Transverse colon (tissue), 4 donors: ENCODE measurements around the gene ABTB2. TPM values are rescaled to one million over a fixed set of nuclear protein-coding genes. Genes with fewer than 3 reads are reported as not detected.

Experiments used
- DNase-seq: peaks from one replicate; pipeline ENCODE4 v3.0.0-alpha.2; 2019
- H3K27ac ChIP-seq, 4 donors: fragments of 200-600 bp; sonication (generic); 2 replicates each; pipeline ENCODE4 v1.5.1; 2016 to 2018; ENCODE audit warnings: inconsistent platforms in 4 of 4
- H3K27me3 ChIP-seq: fragments of 200-600 bp; sonication (generic); 2 replicates; pipeline ENCODE4 v1.5.1; 2017; ENCODE audit warnings: inconsistent platforms
- H3K36me3 ChIP-seq, 4 donors: fragments of 200-600 bp; sonication (generic); 2 replicates each; pipeline ENCODE4 v1.5.1; 2017 to 2019; ENCODE audit warnings: inconsistent platforms in 4 of 4
- H3K4me1 ChIP-seq, 4 donors: fragments of 200-600 bp; sonication (generic); 2 replicates each; pipeline ENCODE4 v1.5.1; 2017 to 2020; ENCODE audit warnings: inconsistent platforms in 4 of 4
- H3K4me3 ChIP-seq, 4 donors: fragments of 200-600 bp; sonication (generic); 1 replicate in 1 of 4; 2 replicates in 3 of 4; pipeline versions ENCODE4 v1.5.1 to v1.6.1; 2017 to 2019; ENCODE audit warnings: inconsistent platforms in 4 of 4
- H3K9me3 ChIP-seq, 2 donors: fragments of 200-600 bp; sonication (generic); 2 replicates each; pipeline ENCODE4 v1.5.1; 2017 to 2019; ENCODE audit warnings: inconsistent platforms in 2 of 2
- CTCF ChIP-seq, 5 experiments: fragments of 200-600 bp in 3 of 5; fragments of 450-650 bp in 2 of 5; sonication (generic) in 3 of 5; IDR thresholded peaks; 1 replicate in 2 of 5; 2 replicates in 3 of 5; pipeline ENCODE4 v1.5.1; 2016 to 2017; ENCODE audit warnings: antibody characterized with exemption in 5 of 5, inconsistent platforms in 3 of 5, mild to moderate bottlenecking in 2 of 5, moderate library complexity in 1 of 5
- EP300 ChIP-seq: sonication (generic); formaldehyde crosslinking; IDR thresholded peaks from one replicate; pipeline ENCODE4 v1.6.1; 2017; ENCODE audit warnings: antibody characterized with exemption, low read depth
- POLR2A ChIP-seq: fragments of 450-650 bp; IDR thresholded peaks from one replicate; pipeline ENCODE4 v1.6.1; 2016; ENCODE audit warnings: antibody characterized with exemption, mild to moderate bottlenecking, moderate library complexity
- POLR2AphosphoS5 ChIP-seq, 3 donors: sonication (generic); formaldehyde crosslinking; IDR thresholded peaks; one replicate each; pipeline ENCODE4 v1.6.1; 2016; ENCODE audit warnings: antibody characterized with exemption in 3 of 3
- WGBS, 2 donors: methylation state at CpG; one replicate each; pipeline ENCODE4 v1.1.5; 2018; ENCODE audit warnings: low coverage in 1 of 2; 5-methylcytosine and 5-hydroxymethylcytosine counted together
- in situ Hi-C, 4 donors: fragments of 200-750 bp; cut with MboI; loops; one replicate each; pipeline versions ENCODE4 v1.15.0 to v1.15.1; 2017; ENCODE audit warnings: low sequenced_read_pairs in 3 of 4, low pct_ligation_motif_present in 1 of 4, low pct_unique_long_range_greater_than_20kb in 1 of 4
- intact Hi-C: fragments of 100-400 bp; cut with DNase I; formaldehyde crosslinking; loops from one replicate; pipeline ENCODE4 v1.15.1; 2023; ENCODE audit warnings: low total_unique reads
- total RNA-seq, 4 donors: library from RNA; depleted of rRNA; stranded (reverse); fragments of >200 nt; gene quantifications; one replicate each; pipeline ENCODE4 v1.1.0, GENCODE V29; 2016

Gene ABTB2
- total RNA-seq, 4 donors from 2014 or later = 0.60 to 41.9 (median 20.7) TPM

- intact Hi-C loops = no loop called here
- H3K36me3 ChIP-seq = no peaks in the 10 kb centered on the region
- no peak for DNase-seq
- whole genome bisulfite sequencing, 2 donors = 54 to 81% methylated on average over 3 of the region's 3 CpGs
- H3K27ac ChIP-seq = no peak overlapping the region
- in situ Hi-C loops = no loop called here
- no peaks in the 10 kb centered on the region for H3K9me3 ChIP-seq
- H3K4me3 ChIP-seq = no peak overlapping the region
- H3K27me3 ChIP-seq = no peaks in the 10 kb centered on the region
- peaks cover 4 to 21% (median 14%) of the 10 kb centered on the region in 4 donors for H3K4me1 ChIP-seq
- TF ChIP-seq POLR2A = no peak
Measured at GRCh38 chr11:34333787-34334186, 24.0 kb downstream of the ABTB2 start.

- no peak overlapping the region for H3K4me3 ChIP-seq
- WGBS, 2 donors = 67 to 74% methylated on average over 1 to 3 of the region's 3 CpGs
- H3K27me3 ChIP-seq = no peaks in the 10 kb centered on the region
- H3K27ac ChIP-seq = peak overlapping the region in 1 of 4 donors; percentile 36
- DNase-seq = no peak
- TF ChIP-seq POLR2AphosphoS5 (IDR thresholded peaks at IDR 0.05) = no peak
- no peak for TF ChIP-seq CTCF (IDR thresholded peaks at IDR 0.05)
- no peak for TF ChIP-seq POLR2A
- no peak for TF ChIP-seq EP300
- no peaks in the 10 kb centered on the region for H3K9me3 ChIP-seq
- peaks cover 4 to 23% (median 16%) of the 10 kb centered on the region in 4 donors for H3K4me1 ChIP-seq
- in situ Hi-C loops (no loop called here), intact Hi-C loops (no loop called here)
- no peaks in the 10 kb centered on the region for H3K36me3 ChIP-seq
Measured at GRCh38 chr11:34332524-34332923, 25.3 kb downstream of the ABTB2 start.

GRCh38 chr11:34331736-34332135 is 26.1 kb downstream of the ABTB2 start:
- peak overlapping the region in 2 of 4 donors; percentile 36 to 39 for H3K27ac ChIP-seq
- in situ Hi-C loops = no loop called here
- 65% methylated on average over 3 of the region's 3 CpGs; no CpG with 5 or more reads in 1 of the 2 donors for WGBS, 2 donors

GRCh38 chr11:34331329-34331728 is 26.5 kb downstream of the ABTB2 start:
- H3K27ac ChIP-seq = peak overlapping the region in 2 of 4 donors; percentile 36 to 39
- H3K4me3 ChIP-seq = no peak overlapping the region
- no peak for DNase-seq
- in situ Hi-C loops (no loop called here), intact Hi-C loops (no loop called here)
- 25 to 26% methylated on average over 1 to 2 of the region's 2 CpGs for WGBS, 2 donors
- H3K9me3 ChIP-seq = no peaks in the 10 kb centered on the region
- no peaks in the 10 kb centered on the region for H3K27me3 ChIP-seq
- no peaks in the 10 kb centered on the region for H3K36me3 ChIP-seq
- H3K4me1 ChIP-seq = peaks cover 4 to 28% (median 16%) of the 10 kb centered on the region in 4 donors
- TF ChIP-seq EP300 (no peak), POLR2A (no peak), CTCF (IDR thresholded peaks at IDR 0.05) (no peak), POLR2AphosphoS5 (IDR thresholded peaks at IDR 0.05) (no peak)

More at GRCh38 chr11:34331736-34332135, 26.1 kb downstream of the ABTB2 start:
- DNase-seq = no peak
- peaks cover 4 to 28% (median 16%) of the 10 kb centered on the region in 4 donors for H3K4me1 ChIP-seq
- intact Hi-C loops = no loop called here
- no peaks in the 10 kb centered on the region for H3K9me3 ChIP-seq
- H3K36me3 ChIP-seq = no peaks in the 10 kb centered on the region
- TF ChIP-seq EP300 (no peak), CTCF (IDR thresholded peaks at IDR 0.05) (no peak), POLR2A (no peak), POLR2AphosphoS5 (IDR thresholded peaks at IDR 0.05) (no peak)
- no peaks in the 10 kb centered on the region for H3K27me3 ChIP-seq
- no peak overlapping the region for H3K4me3 ChIP-seq

GRCh38 chr11:34330653-34331052 is 27.2 kb downstream of the ABTB2 start:
- DNase-seq = no peak
- H3K9me3 ChIP-seq = no peaks in the 10 kb centered on the region
- H3K4me3 ChIP-seq = no peak overlapping the region
- H3K4me1 ChIP-seq = peaks cover 4 to 28% (median 16%) of the 10 kb centered on the region in 4 donors
- H3K27ac ChIP-seq = peak overlapping the region in 1 of 4 donors; percentile 39
- in situ Hi-C loops (no loop called here), intact Hi-C loops (no loop called here)
- TF ChIP-seq POLR2A (no peak), EP300 (no peak), CTCF (IDR thresholded peaks at IDR 0.05) (no peak), POLR2AphosphoS5 (IDR thresholded peaks at IDR 0.05) (no peak)
- no peaks in the 10 kb centered on the region for H3K36me3 ChIP-seq
- no peaks in the 10 kb centered on the region for H3K27me3 ChIP-seq
